Measurements from ENCODE around the gene OSM. TPM values are rescaled to one million over a fixed set of nuclear protein-coding genes. Genes with fewer than 3 reads are reported as not detected.

OSM gene
- polyA plus RNA-seq, 1 of the 3 experiments (the other 2 are of a cell fraction) = not detected

DNA sequence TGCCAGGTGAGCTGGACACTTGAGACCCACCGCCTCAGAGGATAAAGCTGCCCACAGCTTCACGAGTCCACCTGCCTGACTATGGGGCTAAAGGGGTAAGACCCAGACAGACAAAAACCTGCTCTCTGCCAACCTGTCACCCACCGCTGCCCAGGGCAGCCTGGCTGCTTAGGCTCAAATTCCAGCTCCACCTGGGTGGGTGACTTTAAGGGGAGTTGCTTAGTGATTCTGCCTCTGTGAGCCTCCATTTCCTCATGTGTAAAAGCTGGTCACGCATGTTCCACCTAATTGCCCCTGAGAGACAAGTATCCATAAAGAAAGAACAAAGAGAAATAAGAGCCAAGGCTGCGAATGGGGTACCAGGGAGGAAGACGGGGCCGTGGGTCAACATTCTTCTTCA is 26.4 kb upstream of the OSM start:
- Histone ChIP-seq H3K36me3 (replicated peaks in 1 of 2; ENCODE audit: control insufficient read depth in 1 of 2, insufficient read depth in 2 of 2, low read length in 1 of 2) (peaks cover 0 to 47% of the 10 kb centered on the region in 2 experiments), H3K4me3 (ENCODE audit: low read depth in 2 of 2, low read length in 1 of 2) (no peak overlapping the region), H3F3A (replicated peaks; ENCODE audit: insufficient read depth) (peaks cover 11% of the 10 kb centered on the region), H3K4me2 (no peak overlapping the region), H3K79me2 (ENCODE audit: insufficient read depth) (no peaks in the 10 kb centered on the region), H3K4me1 (ENCODE audit: control insufficient read depth in 1 of 2, insufficient read depth in 2 of 2, low read depth in 1 of 2, low read length in 1 of 2) (peaks cover 16 to 28% of the 10 kb centered on the region in 2 experiments; a peak in 2 of 4 replicates), H2AFZ (ENCODE audit: low read depth) (no peak overlapping the region), H3K9me2 (no peaks in the 10 kb centered on the region), H3K27me3 (ENCODE audit: insufficient read depth) (no peaks in the 10 kb centered on the region), H4K20me1 (ENCODE audit: insufficient read depth) (no peaks in the 10 kb centered on the region), H3K27ac (ENCODE audit: low read depth in 2 of 2, low read length in 1 of 2) (no peak overlapping the region), H3K9ac (no peak overlapping the region), H3K9me3 (no peaks in the 10 kb centered on the region)
- TF ChIP-seq MXI1 (IDR thresholded peaks at IDR 0.05; ENCODE audit: low read depth, low read length) = no peak
- no peak for TF ChIP-seq POLR2AphosphoS5 (IDR thresholded peaks at IDR 0.05; ENCODE audit: low read depth, low read length)
- TF ChIP-seq CHD2 (IDR thresholded peaks at IDR 0.05; ENCODE audit: low read length, partially characterized antibody) = no peak
- no peak for TF ChIP-seq EZH2phosphoT487 (IDR thresholded peaks at IDR 0.05; ENCODE audit: borderline replicate concordance, low read depth)
- no peak for TF ChIP-seq USF2 (IDR thresholded peaks at IDR 0.05; ENCODE audit: borderline replicate concordance, low read depth, low read length)
- TF ChIP-seq MEF2A (IDR thresholded peaks at IDR 0.05; ENCODE audit: borderline replicate concordance, low read depth) = no peak
- TF ChIP-seq ZBTB33 (IDR thresholded peaks at IDR 0.05; ENCODE audit: borderline replicate concordance, low read depth) = no peak
- no peak for TF ChIP-seq EP300 (IDR thresholded peaks at IDR 0.05; ENCODE audit: borderline replicate concordance in 1 of 2, low read depth in 1 of 2, low read length in 1 of 2)
- TF ChIP-seq FOSL2 (IDR thresholded peaks at IDR 0.05; ENCODE audit: borderline replicate concordance, low read depth) = no peak
- no peak for TF ChIP-seq ELF1 (IDR thresholded peaks at IDR 0.05)
- TF ChIP-seq, protein P1, sequence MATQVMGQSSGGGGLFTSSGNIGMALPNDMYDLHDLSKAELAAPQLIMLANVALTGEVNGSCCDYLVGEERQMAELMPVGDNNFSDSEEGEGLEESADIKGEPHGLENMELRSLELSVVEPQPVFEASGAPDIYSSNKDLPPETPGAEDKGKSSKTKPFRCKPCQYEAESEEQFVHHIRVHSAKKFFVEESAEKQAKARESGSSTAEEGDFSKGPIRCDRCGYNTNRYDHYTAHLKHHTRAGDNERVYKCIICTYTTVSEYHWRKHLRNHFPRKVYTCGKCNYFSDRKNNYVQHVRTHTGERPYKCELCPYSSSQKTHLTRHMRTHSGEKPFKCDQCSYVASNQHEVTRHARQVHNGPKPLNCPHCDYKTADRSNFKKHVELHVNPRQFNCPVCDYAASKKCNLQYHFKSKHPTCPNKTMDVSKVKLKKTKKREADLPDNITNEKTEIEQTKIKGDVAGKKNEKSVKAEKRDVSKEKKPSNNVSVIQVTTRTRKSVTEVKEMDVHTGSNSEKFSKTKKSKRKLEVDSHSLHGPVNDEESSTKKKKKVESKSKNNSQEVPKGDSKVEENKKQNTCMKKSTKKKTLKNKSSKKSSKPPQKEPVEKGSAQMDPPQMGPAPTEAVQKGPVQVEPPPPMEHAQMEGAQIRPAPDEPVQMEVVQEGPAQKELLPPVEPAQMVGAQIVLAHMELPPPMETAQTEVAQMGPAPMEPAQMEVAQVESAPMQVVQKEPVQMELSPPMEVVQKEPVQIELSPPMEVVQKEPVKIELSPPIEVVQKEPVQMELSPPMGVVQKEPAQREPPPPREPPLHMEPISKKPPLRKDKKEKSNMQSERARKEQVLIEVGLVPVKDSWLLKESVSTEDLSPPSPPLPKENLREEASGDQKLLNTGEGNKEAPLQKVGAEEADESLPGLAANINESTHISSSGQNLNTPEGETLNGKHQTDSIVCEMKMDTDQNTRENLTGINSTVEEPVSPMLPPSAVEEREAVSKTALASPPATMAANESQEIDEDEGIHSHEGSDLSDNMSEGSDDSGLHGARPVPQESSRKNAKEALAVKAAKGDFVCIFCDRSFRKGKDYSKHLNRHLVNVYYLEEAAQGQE (IDR thresholded peaks at IDR 0.05; ENCODE audit: low read depth, low read length) = no peak
- no peak for TF ChIP-seq NRF1 (IDR thresholded peaks at IDR 0.05; ENCODE audit: low read depth, low read length)
- no peak for TF ChIP-seq MAX (IDR thresholded peaks at IDR 0.05; ENCODE audit: low read depth)
- TF ChIP-seq TAF1 (IDR thresholded peaks at IDR 0.05; ENCODE audit: borderline replicate concordance, low read depth, low read length) = no peak
- TF ChIP-seq RXRA (IDR thresholded peaks at IDR 0.05; ENCODE audit: borderline replicate concordance, low read depth) = no peak
- TF ChIP-seq, protein P2, sequence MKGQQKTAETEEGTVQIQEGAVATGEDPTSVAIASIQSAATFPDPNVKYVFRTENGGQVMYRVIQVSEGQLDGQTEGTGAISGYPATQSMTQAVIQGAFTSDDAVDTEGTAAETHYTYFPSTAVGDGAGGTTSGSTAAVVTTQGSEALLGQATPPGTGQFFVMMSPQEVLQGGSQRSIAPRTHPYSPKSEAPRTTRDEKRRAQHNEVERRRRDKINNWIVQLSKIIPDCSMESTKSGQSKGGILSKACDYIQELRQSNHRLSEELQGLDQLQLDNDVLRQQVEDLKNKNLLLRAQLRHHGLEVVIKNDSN (IDR thresholded peaks at IDR 0.05; ENCODE audit: borderline replicate concordance, low read depth) = no peak
- ChIA-PET POLR2A (interaction anchor here (1.3 to 1.8 kb wide), 2 partner anchors 64 to 131 kb away, joined by 4 to 6 read pairs; partner anchors contain the start of genes CCDC157 and SF3A1), CTCF (interaction anchor here (1.3 to 12.9 kb wide), 2 partner anchors 12 to 98 kb away, joined by 4 to 228 read pairs; partner anchors contain the start of genes RNF215 and SEC14L2)
- no peak for DNase-seq
- WGBS (ENCODE audit: low lambda C conversion rate) = 94% methylated on average over 7 of the region's 7 CpGs

Measured in SK-N-SH (cell line).